K562 (cell line): Measurements from ENCODE around the gene MKLN1. TPM values are rescaled to one million over a fixed set of nuclear protein-coding genes. Genes with fewer than 3 reads are reported as not detected.
"Not testable (repeated sequence)": the region's sequence is repeated elsewhere in the genome, so short reads cannot be mapped to it uniquely, and the experiment has no call there.

Experiments used
- ATAC-seq: fragments of 200-7000 bp; cut with Tn5 transposase; 3 replicates; pipeline ENCODE4 v1.9.1; 2020; ENCODE audit warnings: moderate library complexity
- BruUV-seq: library from RNA; stranded (reverse); fragments of 400-500 nt; replicated peaks from 2 replicates; lab custom pipeline; 2021; lab: Mats Ljungman, UMichigan
- CTCF ChIA-PET: fragments of 300-600 bp; formaldehyde crosslinking; extraction: SDS; loops from one replicate; lab custom pipeline; 2021; ENCODE audit warnings: low intra/inter-chr PET ratio; lab: Yijun Ruan, JAX
- POLR2A ChIA-PET: fragments of 300-600, 350-650 bp; sonication (Branson Sonifier 250); formaldehyde crosslinking; extraction: SDS; loops from one replicate; lab custom pipeline; 2021; ENCODE audit warnings: antibody characterized with exemption, inconsistent platforms; lab: Yijun Ruan, JAX
- DNase-seq, 4 experiments: peaks; one replicate each; pipeline versions ENCODE4 v3.0.0 to v3.0.0-alpha.2; 2011 to 2018; ENCODE audit warnings: low spot score in 3 of 4, mixed read lengths in 3 of 4; ENCODE audit errors: extremely low read depth in 1 of 4
- FAIRE-seq: peaks from 2 replicates; lab custom pipeline; 2011; peaks lifted over from hg19 to GRCh38; lab: Jason Lieb, UNC
- H2AFZ ChIP-seq: 2 replicates; pipeline ENCODE4 v1.6.0; 2011; ENCODE audit warnings: low read depth, low read length, control low read depth, inconsistent platforms
- H3K27ac ChIP-seq: fragments of 200-600 bp; 3 replicates; pipeline ENCODE4 v1.8.0; 2011; ENCODE audit warnings: low read depth, mild to moderate bottlenecking, control low read depth, inconsistent platforms, low read length, moderate library complexity, mixed read lengths; ENCODE audit errors: extremely low read depth
- H3K27me3 ChIP-seq, 2 experiments: fragments of 300-600 bp in 1 of 2; 2 replicates in 1 of 2; 3 replicates in 1 of 2; pipeline versions ENCODE4 v1.6.0 to v1.8.0; 2011; ENCODE audit warnings: inconsistent platforms in 2 of 2, low read length in 2 of 2, mild to moderate bottlenecking in 1 of 2, mixed read lengths in 1 of 2, moderate library complexity in 1 of 2; ENCODE audit not compliant: control insufficient read depth in 2 of 2, insufficient read depth in 2 of 2
- H3K36me3 ChIP-seq: fragments of 300-600 bp; 3 replicates; pipeline ENCODE4 v1.8.0; 2011; ENCODE audit warnings: mild to moderate bottlenecking, low read length, inconsistent platforms; ENCODE audit not compliant: control insufficient read depth, insufficient read depth
- H3K4me1 ChIP-seq, 2 experiments: fragments of 200-600 bp in 1 of 2; replicated peaks in 1 of 2; 2 replicates in 1 of 2; 3 replicates in 1 of 2; pipeline versions ENCODE4 v1.5.1 to v1.8.0; 2011; ENCODE audit warnings: inconsistent platforms in 2 of 2, low read length in 2 of 2, mild to moderate bottlenecking in 1 of 2, mixed read lengths in 1 of 2, moderate library complexity in 1 of 2; ENCODE audit not compliant: control insufficient read depth in 2 of 2, insufficient read depth in 2 of 2
- H3K4me2 ChIP-seq: 2 replicates; pipeline ENCODE4 v1.6.1; 2011; ENCODE audit warnings: low read length, control low read depth, inconsistent platforms, mixed read lengths; ENCODE audit not compliant: insufficient read depth
- H3K4me3 ChIP-seq: fragments of 200-600 bp; sonication (generic), shearing (Covaris generic); 2 replicates; pipeline ENCODE4 v1.5.1; 2016; ENCODE audit warnings: control low read depth, inconsistent platforms
- H3K79me2 ChIP-seq: fragments of 200-600 bp; 3 replicates; pipeline ENCODE4 v1.8.0; 2011; ENCODE audit warnings: low read length, inconsistent platforms; ENCODE audit not compliant: control insufficient read depth, insufficient read depth
- H3K9ac ChIP-seq, 2 experiments: 2 replicates each; pipeline versions ENCODE4 v1.6.0 to v1.6.1; 2011; ENCODE audit warnings: low read depth in 2 of 2, low read length in 2 of 2, control low read depth in 1 of 2, inconsistent platforms in 1 of 2, mild to moderate bottlenecking in 1 of 2, mixed read lengths in 1 of 2; ENCODE audit not compliant: insufficient read depth in 1 of 2
- H3K9me1 ChIP-seq: one replicate; pipeline ENCODE4 v1.6.0; 2011; ENCODE audit warnings: inconsistent platforms, mild to moderate bottlenecking, low read length, moderate library complexity; ENCODE audit not compliant: control insufficient read depth, insufficient read depth
- H3K9me3 ChIP-seq: replicated peaks from 2 replicates; pipeline ENCODE4 v1.5.1; 2011; ENCODE audit warnings: low read depth, low read length, inconsistent platforms; ENCODE audit not compliant: control insufficient read depth, insufficient read depth
- H4K20me1 ChIP-seq: replicated peaks from 2 replicates; pipeline ENCODE4 v1.6.1; 2011; ENCODE audit warnings: low read length, inconsistent platforms, mixed read lengths; ENCODE audit not compliant: control insufficient read depth, insufficient read depth
- ZNF121 ChIP-seq: sonication (generic); formaldehyde crosslinking; conservative IDR thresholded peaks from 2 replicates; pipeline ENCODE4 v1.8.0; 2022; ENCODE audit warnings: missing genetic modification reagents
- ZNF668 ChIP-seq: fragments of 250-450 bp; sonication (Bioruptor Pico); IDR thresholded peaks from 2 replicates; pipeline ENCODE4 v1.8.0; 2022; ENCODE audit warnings: mild to moderate bottlenecking, inconsistent platforms
- WGBS: fragments of 100-300 bp; shearing (Covaris generic); methylation state at CpG from one replicate; pipeline ENCODE4 v1.1.6; 2016; ENCODE audit warnings: low coverage, mixed read lengths; ENCODE audit not compliant: insufficient coverage; ENCODE audit errors: missing lambda C conversion rate; 5-methylcytosine and 5-hydroxymethylcytosine counted together
- in situ Hi-C: fragments of 300-500 bp; cut with MboI; formaldehyde crosslinking; loops from 4 replicates; pipeline ENCODE4 v1.15.0; 2018; ENCODE audit warnings: inconsistent platforms, mixed read lengths
- intact Hi-C: fragments of 100-400 bp; cut with micrococcal nuclease; formaldehyde crosslinking; loops from 2 replicates; pipeline ENCODE4 v1.14.2; 2022
- polyA plus RNA-seq, 8 experiments: library from polyadenylated mRNA; depleted of rRNA in 4 of 8; stranded (reverse) in 5 of 8; unstranded in 3 of 8; fragments of >200 nt; fragmentation: Nextera tagmentation in 2 of 8; fragmentation: Illumina TruSeq in 1 of 8; extraction: Ambion mirVana in 2 of 8; extraction: Trizol in 1 of 8; gene quantifications; 2 replicates each; pipeline versions ENCODE4 v1.2.1 to v1.2.3, GENCODE V29; 2011 to 2014; ENCODE audit warnings: inconsistent platforms in 1 of 8, missing spikeins in 1 of 8
- total RNA-seq, 7 experiments: library from RNA; depleted of rRNA in 6 of 7; stranded (reverse); fragments of >200 nt in 6 of 7; fragmentation: Illumina TruSeq in 2 of 7; extraction: Trizol in 2 of 7; gene quantifications; 2 replicates each; pipeline versions ENCODE4 v1.2.1 to v1.2.3, GENCODE V29; 2011 to 2021; ENCODE audit warnings: low replicate concordance in 1 of 7

The MKLN1 gene
- total and polyA plus RNA-seq, 9 of the 15 experiments (the other 6 are each of a cell fraction or from before 2014, with no cell fraction given), result 18.6 to 80.4 (median 56.0) TPM

DNA sequence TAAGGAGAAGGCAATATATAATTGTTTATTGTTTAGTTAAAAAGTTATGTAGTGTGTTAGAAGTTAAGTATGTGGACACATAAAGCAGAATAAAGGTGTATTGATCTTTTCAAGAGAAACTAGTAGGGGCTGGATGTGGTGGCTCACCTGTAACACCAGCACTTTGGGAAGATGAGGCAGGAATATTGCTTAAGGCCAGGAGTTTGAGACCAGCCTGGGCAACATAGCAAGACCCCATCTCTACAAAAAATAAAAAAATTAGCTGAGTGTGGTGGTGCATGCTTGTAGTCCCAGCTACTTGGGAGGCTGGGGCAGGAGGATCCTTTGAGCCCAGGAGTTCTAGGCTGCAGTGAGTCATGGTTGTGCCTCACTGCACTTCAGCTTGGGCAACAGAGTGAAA is 135.0 kb downstream of the MKLN1 start:
- peak; percentile 90; the same call in 1 of the 2 replicates for TF ChIP-seq ZNF121 (CRISPR knock-in tag)
- H3K9me1 ChIP-seq, H3K79me2 ChIP-seq, FAIRE-seq, CTCF ChIA-PET, H3K27ac ChIP-seq, DNase-seq, H2AFZ ChIP-seq, H4K20me1 ChIP-seq, H3K4me3 ChIP-seq, BruUV-seq, H3K4me1 ChIP-seq, intact Hi-C loops, in situ Hi-C loops, H3K27me3 ChIP-seq, H3K4me2 ChIP-seq, H3K9me3 ChIP-seq, ATAC-seq, H3K9ac ChIP-seq: not testable (repeated sequence)
- H3K36me3 ChIP-seq, result peaks cover 61% of the 10 kb centered on the region
- POLR2A ChIA-PET, result interaction anchor here (1.1 kb wide), 1 partner anchor 9 kb away, joined by 3 read pairs; no protein-coding TSS in a partner anchor

DNA sequence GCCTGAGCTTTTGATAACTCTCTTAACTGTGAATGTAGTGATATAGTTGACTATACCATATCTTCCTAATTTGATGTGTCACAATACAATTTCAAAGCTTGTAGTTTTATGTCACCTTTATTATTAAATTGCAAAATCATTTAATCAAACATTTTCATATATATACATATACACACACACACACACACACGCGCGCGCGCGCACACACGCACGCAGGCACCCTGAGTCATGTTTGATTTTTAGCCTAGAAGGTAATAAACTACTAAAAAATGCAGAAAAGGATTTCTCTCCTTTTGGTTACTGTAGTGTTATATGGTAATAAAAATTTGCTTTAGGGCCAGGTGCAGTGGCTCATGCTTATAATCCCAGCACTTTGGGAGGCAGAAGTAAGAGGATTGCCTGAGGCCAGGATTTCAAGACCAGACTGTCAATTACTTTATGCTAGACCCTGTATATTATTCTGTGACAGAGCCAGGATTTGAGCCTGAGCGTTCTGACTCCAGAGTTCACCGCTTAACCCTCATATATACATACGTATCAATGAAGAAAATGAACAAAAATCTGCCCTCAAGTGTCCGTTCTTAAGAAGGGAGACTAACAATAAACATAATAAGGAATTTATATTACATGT is 139.2 kb downstream of the MKLN1 start:
- H3K27ac ChIP-seq, result no peak overlapping the region
- H3K9ac ChIP-seq, result no peak overlapping the region
- peaks cover 91% of the 10 kb centered on the region for H3K36me3 ChIP-seq
- intact Hi-C loops, result no loop called here
- 88% methylated on average over 12 of the region's 12 CpGs for WGBS
- no peak overlapping the region for H3K4me2 ChIP-seq
- no peaks in the 10 kb centered on the region for H3K4me1 ChIP-seq
- no peaks in the 10 kb centered on the region for H3K27me3 ChIP-seq
- no peak overlapping the region for H3K4me3 ChIP-seq
- H2AFZ ChIP-seq, result no peak overlapping the region
- in situ Hi-C loops, result no loop called here
- no peak for TF ChIP-seq ZNF668 (CRISPR knock-in tag)
- no peaks in the 10 kb centered on the region for H4K20me1 ChIP-seq
- POLR2A ChIA-PET, result no interaction called here
- H3K9me3 ChIP-seq, result no peaks in the 10 kb centered on the region
- CTCF ChIA-PET, result no interaction called here
- no TSS peak for BruUV-seq
- ATAC-seq, result no peak
- no peaks in the 10 kb centered on the region for H3K9me1 ChIP-seq
- no peak for DNase-seq
- H3K79me2 ChIP-seq, result no peaks in the 10 kb centered on the region
- FAIRE-seq, result no peak
